Measurements from ENCODE around the gene RARB. TPM values are rescaled to one million over a fixed set of nuclear protein-coding genes. Genes with fewer than 3 reads are reported as not detected.

The RARB gene
- total and polyA plus RNA-seq, 9 of the 15 experiments (the other 6 are each of a cell fraction or from before 2014, with no cell fraction given), result 0.15 to 1.3 (median 0.27) TPM

- POLR2A ChIA-PET, result interaction anchor here (0.6 kb wide), 1 partner anchor 1189 kb away, joined by 3 read pairs; no protein-coding TSS in a partner anchor
- no peak overlapping the region for H3K27ac ChIP-seq (ENCODE audit: extremely low read depth, low read depth, low read length)
- no peak overlapping the region for H2AFZ ChIP-seq (ENCODE audit: low read depth, low read length)
- no peak for ATAC-seq
- H3K79me2 ChIP-seq (ENCODE audit: control insufficient read depth, insufficient read depth, low read length), result no peaks in the 10 kb centered on the region
- H3K36me3 ChIP-seq (ENCODE audit: control insufficient read depth, insufficient read depth, low read length), result no peaks in the 10 kb centered on the region
- WGBS (ENCODE audit: insufficient coverage, low coverage, missing lambda C conversion rate), result 0% methylated on average over 3 of the region's 3 CpGs
- H3K4me2 ChIP-seq (ENCODE audit: insufficient read depth, low read length), result no peak overlapping the region
- H3K9me1 ChIP-seq (ENCODE audit: control insufficient read depth, insufficient read depth, low read length), result no peaks in the 10 kb centered on the region
- H3K4me3 ChIP-seq, result no peak overlapping the region
- no peak for DNase-seq (ENCODE audit: extremely low read depth in 1 of 4, low spot score in 3 of 4)
- H3K9ac ChIP-seq (ENCODE audit: insufficient read depth in 1 of 2, low read depth in 2 of 2, low read length in 2 of 2), result no peak overlapping the region
- in situ Hi-C loops (cut with MboI), result no loop called here
- H3K4me1 ChIP-seq (replicated peaks in 1 of 2; ENCODE audit: control insufficient read depth in 2 of 2, insufficient read depth in 2 of 2, low read length in 2 of 2), result no peaks in the 10 kb centered on the region
- no peak for FAIRE-seq
- no peaks in the 10 kb centered on the region for H3K9me3 ChIP-seq (replicated peaks; ENCODE audit: control insufficient read depth, insufficient read depth, low read depth, low read length)
- no peaks in the 10 kb centered on the region for H4K20me1 ChIP-seq (replicated peaks; ENCODE audit: control insufficient read depth, insufficient read depth, low read length)
- CTCF ChIA-PET (ENCODE audit: low intra/inter-chr PET ratio), result no interaction called here
- BruUV-seq (replicated peaks), result no TSS peak
- intact Hi-C loops (cut with micrococcal nuclease), result loop anchor here (10.0 kb wide), 1 partner anchor 448 kb away; no protein-coding TSS in a partner anchor
- peaks cover 4 to 15% of the 10 kb centered on the region in 2 experiments; a peak in 2 of 5 replicates for H3K27me3 ChIP-seq (ENCODE audit: control insufficient read depth in 2 of 2, insufficient read depth in 2 of 2, low read length in 2 of 2)
- TF ChIP-seq ZNF41 (CRISPR knock-in tag; conservative IDR thresholded peaks at IDR 0.05) (no peak), ETS2 (tag; IDR thresholded peaks at IDR 0.05; ENCODE audit: borderline replicate concordance, poor library complexity, severe bottlenecking) (no peak), BHLHE40 (IDR thresholded peaks at IDR 0.05; ENCODE audit: low read length) (no peak), FOXJ3 (CRISPR knock-in tag; IDR thresholded peaks at IDR 0.05) (no peak), CBFB (CRISPR knock-in tag; IDR thresholded peaks at IDR 0.05) (no peak), HDAC2 (IDR thresholded peaks at IDR 0.05) (no peak), SREBF2 (CRISPR knock-in tag; IDR thresholded peaks at IDR 0.05) (no peak), COPS2 (conservative IDR thresholded peaks at IDR 0.05) (no peak)
- TF ChIP-seq, protein P1, sequence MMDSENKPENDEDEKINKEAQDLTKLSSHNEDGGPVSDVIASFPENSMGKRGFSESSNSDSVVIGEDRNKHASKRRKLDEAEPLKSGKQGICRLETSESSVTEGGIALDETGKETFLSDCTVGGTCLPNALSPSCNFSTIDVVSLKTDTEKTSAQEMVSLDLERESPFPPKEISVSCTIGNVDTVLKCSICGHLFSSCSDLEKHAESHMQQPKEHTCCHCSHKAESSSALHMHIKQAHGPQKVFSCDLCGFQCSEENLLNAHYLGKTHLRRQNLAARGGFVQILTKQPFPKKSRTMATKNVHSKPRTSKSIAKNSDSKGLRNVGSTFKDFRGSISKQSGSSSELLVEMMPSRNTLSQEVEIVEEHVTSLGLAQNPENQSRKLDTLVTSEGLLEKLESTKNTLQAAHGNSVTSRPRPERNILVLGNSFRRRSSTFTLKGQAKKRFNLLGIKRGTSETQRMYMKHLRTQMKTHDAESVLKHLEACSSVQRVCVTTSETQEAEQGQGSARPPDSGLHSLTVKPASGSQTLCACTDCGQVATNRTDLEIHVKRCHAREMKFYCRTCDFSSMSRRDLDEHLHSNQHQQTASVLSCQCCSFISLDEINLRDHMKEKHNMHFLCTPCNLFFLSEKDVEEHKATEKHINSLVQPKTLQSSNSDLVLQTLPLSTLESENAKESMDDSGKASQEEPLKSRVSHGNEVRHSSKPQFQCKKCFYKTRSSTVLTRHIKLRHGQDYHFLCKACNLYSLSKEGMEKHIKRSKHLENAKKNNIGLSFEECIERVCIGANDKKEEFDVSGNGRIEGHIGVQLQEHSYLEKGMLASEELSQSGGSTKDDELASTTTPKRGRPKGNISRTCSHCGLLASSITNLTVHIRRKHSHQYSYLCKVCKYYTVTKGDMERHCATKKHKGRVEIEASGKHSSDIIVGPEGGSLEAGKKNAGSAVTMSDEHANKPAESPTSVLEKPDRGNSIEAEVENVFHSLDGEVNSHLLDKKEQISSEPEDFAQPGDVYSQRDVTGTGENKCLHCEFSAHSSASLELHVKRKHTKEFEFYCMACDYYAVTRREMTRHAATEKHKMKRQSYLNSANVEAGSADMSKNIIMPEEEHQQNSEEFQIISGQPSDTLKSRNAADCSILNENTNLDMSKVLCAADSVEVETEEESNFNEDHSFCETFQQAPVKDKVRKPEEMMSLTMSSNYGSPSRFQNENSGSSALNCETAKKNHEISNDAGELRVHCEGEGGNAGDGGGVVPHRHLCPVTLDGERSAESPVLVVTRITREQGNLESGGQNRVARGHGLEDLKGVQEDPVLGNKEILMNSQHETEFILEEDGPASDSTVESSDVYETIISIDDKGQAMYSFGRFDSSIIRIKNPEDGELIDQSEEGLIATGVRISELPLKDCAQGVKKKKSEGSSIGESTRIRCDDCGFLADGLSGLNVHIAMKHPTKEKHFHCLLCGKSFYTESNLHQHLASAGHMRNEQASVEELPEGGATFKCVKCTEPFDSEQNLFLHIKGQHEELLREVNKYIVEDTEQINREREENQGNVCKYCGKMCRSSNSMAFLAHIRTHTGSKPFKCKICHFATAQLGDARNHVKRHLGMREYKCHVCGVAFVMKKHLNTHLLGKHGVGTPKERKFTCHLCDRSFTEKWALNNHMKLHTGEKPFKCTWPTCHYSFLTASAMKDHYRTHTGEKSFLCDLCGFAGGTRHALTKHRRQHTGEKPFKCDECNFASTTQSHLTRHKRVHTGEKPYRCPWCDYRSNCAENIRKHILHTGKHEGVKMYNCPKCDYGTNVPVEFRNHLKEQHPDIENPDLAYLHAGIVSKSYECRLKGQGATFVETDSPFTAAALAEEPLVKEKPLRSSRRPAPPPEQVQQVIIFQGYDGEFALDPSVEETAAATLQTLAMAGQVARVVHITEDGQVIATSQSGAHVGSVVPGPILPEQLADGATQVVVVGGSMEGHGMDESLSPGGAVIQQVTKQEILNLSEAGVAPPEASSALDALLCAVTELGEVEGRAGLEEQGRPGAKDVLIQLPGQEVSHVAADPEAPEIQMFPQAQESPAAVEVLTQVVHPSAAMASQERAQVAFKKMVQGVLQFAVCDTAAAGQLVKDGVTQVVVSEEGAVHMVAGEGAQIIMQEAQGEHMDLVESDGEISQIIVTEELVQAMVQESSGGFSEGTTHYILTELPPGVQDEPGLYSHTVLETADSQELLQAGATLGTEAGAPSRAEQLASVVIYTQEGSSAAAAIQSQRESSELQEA (IDR thresholded peaks at IDR 0.05; ENCODE audit: low read depth), result no peak
- TF ChIP-seq, protein P2, sequence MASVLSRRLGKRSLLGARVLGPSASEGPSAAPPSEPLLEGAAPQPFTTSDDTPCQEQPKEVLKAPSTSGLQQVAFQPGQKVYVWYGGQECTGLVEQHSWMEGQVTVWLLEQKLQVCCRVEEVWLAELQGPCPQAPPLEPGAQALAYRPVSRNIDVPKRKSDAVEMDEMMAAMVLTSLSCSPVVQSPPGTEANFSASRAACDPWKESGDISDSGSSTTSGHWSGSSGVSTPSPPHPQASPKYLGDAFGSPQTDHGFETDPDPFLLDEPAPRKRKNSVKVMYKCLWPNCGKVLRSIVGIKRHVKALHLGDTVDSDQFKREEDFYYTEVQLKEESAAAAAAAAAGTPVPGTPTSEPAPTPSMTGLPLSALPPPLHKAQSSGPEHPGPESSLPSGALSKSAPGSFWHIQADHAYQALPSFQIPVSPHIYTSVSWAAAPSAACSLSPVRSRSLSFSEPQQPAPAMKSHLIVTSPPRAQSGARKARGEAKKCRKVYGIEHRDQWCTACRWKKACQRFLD (CRISPR knock-in tag; IDR thresholded peaks at IDR 0.05), result no peak
Measured at GRCh38 chr3:25447285-25447684, 19.2 kb downstream of the RARB start.

Measured in K562 (cell line).